Middle frontal gyrus (tissue), 1 donor: Measurements from ENCODE around the gene TMEM219.

Experiments
- DNase-seq: peaks from one replicate; pipeline ENCODE4 v3.0.0-alpha.2; 2015; ENCODE audit warnings: low spot score; ENCODE audit errors: extremely low spot score

TMEM219 gene

DNA sequence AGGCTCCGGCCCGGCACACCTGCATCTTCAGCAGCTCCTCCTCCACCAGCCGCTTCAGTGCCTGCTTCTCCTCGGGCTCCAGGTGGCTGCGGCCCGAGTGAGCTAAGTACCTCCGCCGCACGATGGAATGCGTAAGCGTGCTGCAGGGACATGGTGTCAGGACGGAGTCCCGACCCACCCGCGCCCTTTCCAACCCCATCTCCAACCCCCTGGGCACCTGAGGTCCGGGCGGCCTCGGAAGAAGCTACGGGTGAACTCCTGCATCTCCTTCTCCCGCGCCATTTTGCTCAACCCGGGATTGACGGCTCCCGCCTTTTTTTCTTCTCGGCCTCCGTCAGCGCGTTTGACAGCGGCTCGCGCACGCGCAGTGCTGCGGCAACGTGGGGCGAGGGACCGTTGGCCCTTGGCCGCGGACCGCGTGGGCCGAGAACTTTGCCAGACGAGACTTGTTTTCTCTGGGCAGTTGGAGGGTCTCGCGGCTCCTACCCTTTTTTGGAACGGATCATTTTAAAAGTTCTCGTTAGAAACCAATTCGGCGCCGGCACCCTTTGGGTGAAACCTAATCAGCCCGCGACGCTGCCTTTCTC lies 33.5 kb downstream of the TMEM219 start, which contains the start of gene HIRIP3:
HIRIP3 (minus strand) TSS at position 294 of the 587 bp plus-strand sequence; CDS start at position 282, 12 bp downstream.
- peak; percentile 84 for DNase-seq

DNA sequence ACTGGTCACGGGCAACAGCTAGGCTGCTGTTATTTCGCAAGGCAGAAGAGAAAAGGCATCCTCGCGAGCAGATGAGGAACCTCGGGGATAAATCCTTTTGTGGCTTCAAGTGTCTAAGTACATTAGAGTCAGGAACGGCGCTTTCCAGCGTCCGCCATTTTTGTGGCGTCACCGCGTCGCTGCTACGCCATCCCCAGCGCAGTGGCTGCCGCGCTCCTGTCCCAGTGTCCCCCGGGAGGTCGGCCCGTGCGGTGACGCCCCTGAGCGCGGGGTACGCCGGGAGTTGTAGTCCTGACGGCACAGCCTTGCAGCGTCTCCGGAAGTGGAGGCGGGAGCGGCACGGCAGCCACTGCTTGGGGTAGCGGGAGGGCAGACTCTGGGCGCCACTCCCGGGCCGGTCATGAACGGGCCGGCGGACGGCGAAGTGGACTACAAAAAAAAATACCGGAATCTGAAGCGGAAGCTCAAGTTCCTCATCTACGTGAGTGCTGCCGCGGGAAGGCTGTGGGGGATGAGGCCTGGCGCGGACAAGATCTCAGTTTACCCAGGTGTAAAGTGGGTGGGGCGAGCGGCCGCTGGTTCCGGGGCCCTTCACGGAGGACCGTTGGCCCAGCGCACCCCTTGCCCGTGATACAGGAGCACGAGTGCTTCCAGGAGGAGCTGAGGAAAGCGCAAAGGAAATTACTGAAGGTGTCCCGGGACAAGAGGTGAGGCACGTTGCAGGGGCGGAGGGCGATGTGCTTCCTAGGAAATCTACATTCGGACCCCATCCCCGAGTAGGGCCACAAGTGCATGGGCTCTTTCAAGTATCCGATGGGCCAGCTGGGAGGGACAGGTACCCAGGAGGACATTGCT lies 34.3 kb downstream of the TMEM219 start, which contains the start of gene INO80E:
INO80E (plus strand) TSS at position 331 of the 855 bp plus-strand sequence; CDS start at position 401, 70 bp downstream.
- peak; percentile 99 for DNase-seq

DNA sequence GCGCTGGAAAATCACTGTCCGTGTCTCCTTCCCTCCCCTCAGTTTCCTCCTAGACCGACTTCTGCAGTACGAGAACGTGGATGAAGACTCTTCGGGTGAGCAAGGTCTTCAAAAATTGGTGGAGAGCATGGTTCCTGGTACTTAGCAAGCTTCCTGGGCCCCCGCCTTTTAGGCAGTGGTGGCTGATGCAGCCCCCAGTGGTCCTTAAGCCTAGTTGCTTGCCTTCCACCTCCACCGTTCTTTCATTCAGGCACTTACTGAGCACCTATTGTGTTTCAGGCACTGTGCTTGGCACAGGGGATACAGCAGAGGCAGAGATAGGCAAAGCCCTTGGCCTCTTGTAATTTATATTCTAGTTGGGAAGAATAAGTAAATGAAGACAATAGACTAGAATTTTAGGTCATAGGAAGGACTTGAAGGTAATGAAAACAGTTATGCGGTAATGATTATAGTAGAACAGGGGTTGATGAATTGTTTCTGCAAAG lies 34.9 kb downstream of the TMEM219 start:
- no peak for DNase-seq

DNA sequence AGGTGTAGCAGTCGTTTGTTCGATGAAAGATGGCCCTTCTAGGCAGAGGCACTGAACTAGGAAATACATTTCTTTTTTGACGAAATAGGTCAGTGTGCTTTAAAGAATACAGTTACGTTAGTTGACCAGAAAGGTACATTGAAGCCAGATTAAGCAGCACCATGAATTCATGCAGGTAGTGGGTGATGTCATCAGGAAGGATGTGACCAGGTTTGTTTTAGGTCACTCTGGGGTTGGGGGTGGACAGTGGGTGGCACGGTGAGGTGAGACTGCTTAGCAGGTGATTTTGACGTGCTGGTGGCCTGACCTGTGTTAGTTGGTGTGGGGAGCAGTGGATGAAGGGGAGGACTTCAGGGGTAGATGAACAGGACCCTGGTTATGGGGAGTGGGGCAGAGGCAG lies 37.7 kb downstream of the TMEM219 start:
- DNase-seq, result no peak

DNA sequence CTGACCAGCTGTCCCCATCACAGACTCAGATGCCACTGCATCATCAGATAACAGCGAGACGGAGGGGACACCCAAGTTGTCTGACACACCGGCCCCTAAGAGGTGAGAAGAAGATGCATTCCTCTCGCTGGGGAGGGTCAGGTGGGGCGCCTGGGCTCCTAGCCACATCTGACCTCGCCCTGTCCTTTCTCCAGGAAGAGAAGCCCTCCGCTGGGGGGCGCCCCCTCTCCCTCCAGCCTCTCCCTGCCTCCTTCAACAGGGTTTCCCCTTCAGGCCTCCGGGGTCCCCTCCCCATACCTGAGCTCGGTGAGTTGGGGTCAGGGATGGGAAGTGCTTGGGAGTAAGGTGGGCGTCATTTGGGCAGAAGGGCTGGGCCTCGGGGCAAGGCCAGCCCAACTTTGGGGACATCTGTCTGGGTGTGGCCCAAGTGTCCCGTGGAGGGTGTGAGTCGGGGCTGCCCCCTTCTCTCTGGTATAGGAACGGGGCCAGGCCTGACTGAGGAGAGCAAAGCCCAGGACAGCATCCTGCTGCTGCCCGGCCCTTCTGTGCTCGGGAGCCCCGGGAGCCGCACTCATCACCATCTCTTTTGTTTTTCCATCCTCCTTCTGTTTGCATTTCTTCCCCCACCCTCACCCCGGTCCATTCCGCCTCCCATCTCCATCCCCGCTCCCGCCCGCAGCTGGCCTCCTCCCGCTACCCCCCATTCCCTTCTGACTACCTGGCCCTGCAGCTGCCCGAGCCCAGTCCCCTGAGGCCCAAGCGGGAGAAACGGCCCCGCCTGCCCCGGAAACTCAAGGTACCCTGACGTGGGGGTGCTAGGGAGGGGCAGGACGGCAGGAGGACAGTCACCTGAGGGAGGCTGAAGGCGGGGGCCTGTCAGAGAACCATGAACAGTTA lies 39.1 kb downstream of the TMEM219 start:
- DNase-seq, result no peak

DNA sequence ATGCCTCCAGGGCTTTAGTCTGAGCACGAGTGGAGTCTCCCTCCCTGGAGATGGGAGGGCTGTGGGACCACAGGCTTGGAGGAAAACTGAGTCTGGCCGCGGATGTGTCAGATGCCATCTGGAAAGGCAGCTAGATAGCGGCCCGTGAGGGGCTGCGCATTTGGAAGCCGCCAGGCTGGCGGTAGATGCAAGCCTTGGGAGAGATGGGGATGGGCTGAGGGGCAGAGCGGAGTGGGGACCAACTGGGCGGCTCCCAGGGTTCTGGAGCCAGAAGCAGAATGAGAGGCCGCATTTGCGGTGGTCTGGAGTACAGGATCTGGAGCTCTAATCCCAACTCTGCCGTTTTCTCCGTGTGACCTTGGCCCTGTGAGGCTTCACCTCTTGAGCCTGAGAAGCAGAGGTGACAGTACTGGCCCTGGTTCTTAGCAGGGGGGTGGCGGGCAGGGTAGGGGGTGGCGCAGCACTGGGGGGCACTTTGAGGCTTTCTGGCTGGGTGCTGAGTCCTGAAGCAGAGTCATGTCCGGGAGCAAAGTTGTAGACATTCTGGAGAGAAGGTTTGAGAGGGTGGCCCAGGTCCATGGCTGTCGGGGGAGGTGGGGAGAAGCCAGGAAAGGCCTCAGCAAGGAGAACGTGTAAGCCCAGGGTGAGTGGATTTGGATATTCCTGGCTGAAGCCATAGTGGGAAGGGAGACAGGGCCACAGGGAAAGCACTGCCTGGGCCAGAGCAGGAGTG lies 40.9 kb downstream of the TMEM219 start:
- no peak for DNase-seq

DNA sequence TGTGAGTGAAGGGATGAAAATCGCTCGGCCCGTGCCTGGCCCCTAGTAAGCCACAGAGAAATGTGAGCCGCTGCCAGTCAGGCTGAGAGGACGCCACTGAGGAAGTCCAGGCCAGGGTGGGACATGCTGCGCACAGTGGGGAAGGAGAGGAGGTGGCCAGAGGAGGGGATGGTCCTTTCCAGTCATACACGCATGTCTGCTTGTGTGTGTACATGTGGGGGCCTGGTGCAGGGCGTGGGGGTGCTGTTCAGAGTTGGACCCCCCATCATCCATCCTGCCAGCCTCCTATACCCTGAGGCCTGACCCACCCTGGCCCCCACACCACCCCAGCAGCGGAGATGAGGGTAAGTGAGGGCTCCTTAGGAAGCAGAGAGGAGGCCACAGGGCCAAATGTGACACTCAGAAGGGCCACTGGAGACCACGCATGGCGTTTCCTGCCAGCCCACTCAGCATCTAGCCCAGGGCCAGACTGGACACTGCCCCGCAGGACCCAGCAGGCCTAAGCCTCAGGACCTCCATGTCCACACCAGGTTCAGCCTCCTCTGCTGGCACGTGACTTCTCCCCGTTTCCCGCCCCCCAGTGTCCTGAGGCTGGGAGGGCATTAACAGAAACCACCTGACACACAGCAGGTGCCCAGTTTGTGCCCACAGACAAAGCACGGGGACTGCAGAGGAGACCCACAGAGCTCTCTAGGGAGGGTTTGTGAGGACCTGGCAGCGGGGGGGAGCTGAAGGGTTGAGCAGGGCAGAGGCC lies 42.0 kb downstream of the TMEM219 start:
- DNase-seq, result no peak

DNA sequence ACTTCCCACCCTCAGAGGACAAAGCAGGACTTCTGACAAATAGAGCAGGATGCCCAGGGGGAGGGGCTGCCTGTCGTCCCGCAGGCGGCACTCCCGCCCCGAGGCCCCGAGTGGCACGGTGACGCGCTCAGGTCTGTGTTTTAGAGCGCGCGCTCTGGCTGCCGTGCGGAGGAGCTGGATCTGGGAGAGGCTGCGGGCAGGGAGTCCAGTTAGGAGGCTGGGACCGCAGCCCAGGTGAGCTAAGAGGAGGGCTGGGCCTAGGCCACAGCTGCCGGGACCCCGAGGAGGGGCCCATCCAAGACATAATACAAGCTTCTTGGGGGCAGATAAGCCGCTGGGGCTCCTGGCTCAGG lies 42.5 kb downstream of the TMEM219 start:
- DNase-seq, result no peak

DNA sequence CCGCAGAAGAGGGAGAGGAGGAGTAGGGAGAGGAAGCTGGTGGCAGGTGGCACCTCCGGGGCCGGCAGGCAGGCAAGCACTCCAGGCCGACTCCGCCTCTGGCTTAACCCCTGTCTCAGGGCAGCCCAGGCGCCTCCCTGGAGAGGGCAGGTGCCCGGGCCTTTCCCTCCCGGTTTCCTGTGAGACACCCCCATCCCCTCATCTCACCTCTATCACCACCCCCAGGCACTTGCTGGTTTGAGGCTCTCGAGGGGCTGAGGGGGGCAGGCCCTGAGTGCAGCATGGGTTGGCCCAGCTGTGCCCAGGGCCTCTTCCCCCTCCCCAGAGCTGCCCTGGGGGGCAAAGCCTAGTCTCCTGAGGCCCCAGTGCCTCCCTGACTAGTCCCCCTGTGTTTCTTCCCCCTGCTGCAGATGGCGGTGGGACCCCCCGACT lies 42.9 kb downstream of the TMEM219 start:
- DNase-seq, result no peak

DNA sequence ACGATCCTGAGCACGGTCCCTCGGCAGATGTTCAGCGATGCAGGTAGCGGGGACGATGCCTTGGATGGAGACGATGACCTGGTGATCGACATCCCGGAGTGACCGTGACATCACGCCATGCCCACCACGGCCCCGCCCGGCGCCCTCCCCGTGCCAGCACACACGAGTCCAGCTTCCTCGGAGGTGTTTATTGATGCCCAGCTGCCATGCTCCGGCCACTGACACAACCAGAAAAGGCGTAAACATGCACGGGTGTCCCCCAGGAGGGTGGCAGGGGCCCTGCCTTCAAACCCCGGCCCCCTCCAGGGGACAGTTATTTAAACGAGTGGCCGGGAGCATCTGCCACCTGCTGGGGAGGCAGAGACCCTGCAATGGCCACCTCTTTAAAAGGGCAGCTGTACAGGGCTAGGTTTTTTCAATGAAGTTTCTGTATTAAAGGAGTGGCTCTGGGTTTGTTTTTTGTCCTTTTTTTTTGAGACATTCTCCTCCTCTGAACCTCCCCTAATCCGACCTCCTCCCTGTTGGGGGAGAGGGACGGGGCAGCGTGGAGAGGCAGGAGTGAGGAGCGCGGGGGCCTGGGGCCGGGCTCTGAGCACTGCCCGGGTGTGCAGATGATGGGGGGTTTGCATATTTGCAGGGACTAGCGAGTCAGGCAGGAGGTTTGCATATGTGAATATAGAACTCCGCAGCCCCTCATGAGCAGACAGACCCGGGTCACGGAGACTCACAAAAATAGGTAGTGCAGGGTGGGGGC lies 43.6 kb downstream of the TMEM219 start:
- no peak for DNase-seq

DNA sequence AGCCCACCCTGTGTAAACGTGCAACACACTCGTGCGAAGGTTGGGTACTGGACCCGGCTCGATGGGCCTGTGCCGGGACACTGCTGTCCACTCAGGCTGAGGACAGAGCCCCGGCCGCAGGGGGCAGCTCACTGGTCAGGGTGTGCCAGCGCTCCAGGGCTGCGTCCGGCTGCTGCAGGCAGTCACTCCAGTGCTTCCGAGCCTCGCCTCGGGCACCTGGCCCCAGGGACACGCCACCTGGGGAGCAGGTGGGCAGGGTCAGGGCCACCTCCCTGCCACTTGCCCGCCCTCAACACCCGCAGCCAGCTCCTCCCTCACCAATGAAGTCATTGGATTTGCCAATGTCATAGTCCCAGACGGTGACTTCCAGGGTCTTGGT lies 44.2 kb downstream of the TMEM219 start:
- no peak for DNase-seq

DNA sequence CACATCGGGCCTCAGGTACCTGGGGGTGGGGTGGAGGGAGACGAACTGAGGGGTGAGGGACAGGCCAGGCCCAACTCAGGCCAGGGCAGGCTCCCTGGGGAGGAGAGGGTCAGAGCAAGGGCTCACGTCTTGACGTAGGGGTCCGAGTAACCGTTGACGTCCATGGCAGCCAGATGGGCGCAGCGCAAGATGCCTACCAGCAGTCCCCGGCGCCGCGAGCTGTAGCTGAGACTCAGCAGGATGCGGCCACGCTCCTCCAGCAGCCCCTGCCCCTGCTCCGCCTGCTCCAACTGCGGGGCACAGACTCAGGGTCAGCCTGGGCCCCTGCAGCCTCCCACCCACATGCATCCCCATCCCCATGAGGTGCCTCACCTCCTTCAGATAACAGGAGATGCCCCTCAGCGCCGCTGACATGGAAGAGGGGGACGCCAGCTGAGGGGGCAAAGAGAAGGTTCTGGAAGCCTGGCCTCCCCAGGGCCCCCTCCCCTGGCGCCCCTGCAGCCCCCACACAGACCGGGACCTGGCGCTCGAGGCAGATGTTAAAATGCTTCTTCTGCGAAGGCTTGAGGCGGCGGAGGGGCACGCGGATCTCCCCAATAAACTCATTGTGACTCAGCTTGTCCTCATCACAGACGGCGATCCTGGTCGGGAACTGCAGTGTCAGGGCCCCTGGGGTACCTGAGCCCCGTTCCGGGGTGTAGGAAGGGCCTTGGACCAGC lies 44.9 kb downstream of the TMEM219 start:
- no peak for DNase-seq

DNA sequence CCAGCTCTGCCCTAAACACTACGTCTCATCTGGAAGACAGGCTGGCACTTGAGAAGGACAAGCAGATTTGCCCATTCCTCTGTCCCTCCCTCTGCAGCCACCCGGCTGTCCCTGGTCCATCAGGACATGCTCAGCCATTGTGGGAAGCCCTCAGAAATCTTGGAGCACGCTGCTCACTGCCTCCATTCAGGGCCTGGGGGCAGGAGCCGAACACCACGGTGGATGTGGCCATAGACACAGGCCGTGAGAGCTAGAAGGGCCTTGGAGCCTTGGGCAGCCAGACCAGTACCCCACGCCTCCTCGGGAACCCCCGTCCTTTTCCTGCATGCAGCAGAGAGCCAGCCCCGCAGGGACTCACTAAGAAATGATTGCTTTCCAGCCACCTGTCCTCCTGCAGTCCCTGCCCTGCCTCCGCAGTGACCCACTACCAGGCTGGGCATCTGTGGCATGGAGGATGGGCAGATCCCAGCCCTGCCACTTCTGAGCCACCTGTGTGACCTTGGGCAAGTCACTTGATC lies 45.6 kb downstream of the TMEM219 start:
- DNase-seq, result no peak

DNA sequence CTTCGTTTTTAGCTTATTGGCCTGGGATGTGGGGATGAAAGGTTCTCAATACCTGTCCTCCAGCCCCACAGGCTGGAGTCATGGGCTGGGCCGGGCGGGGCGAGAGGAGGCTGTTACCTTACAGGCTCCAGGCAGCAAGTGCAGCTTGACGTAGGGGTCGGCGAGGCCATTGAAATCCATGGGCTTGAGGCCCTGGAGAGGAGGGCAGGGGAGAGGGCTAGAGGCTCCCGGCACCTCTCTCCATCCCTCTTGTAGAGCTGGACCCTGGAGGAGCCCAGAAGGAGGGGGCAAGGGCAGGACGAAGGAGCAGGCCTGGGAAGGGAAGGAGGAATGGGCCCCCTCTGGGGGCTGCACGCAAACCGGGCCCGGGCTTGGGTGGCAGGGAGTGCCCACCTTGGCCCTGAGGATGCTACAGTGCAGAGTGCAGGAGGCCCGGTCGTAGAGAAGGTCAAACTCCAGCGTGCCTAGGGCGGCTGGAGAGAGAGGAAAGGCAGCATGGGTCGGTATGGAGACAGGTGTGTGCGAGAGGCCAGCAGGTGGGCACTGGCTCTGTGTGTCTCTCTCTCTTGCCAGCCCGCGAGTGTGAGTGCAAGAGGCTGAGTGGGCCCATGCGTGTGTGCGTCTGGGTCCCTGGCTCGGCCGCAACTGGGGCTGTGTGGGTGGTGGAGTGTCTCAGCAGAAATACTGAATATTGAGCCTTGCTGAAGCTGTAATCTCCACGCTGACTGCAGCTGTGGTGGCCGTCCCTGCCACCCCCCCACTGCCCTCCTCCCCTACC lies 47.4 kb downstream of the TMEM219 start:
- DNase-seq, result no peak

DNA sequence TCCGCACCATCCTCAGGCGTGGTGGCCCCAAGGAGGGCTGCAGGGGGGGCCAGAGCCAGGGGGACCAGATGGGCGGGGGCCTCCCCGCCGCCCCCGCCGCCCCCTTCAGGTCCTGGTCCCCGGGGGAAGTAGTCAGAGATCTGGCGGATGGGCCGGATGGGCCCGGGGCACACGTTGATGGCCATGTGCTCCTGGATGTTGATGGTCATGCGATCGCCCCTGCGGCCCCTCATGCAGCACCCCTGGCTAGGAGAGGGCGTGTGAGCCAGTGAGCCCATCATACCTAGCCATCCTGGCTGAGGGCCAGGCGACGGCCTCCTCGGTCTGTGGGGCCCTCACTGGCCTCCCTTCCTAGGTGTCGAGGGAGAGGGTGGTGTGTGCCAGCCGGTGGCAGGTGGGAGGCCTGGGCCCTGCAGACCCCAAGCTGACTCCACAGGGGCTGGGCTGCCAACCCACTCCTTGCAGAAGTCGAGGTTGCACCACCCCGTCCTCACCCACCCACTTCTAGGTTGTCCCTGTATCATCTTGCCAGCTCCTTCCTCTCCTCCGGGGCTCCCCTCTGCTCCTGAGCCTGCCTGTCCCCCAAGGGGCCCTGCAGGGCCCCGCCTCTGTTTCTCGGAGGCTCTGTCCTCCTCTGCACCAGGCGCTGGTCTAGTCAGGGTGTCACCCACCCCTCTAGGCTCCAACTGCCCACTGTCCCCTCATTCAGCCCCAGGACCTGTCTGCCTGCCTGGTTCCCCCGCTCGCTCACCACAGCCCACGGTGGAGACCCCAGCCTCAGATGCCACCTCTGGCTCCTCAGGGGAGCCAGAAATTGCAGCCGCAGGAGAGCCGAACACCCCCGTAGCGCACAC lies 48.3 kb downstream of the TMEM219 start:
- no peak for DNase-seq

DNA sequence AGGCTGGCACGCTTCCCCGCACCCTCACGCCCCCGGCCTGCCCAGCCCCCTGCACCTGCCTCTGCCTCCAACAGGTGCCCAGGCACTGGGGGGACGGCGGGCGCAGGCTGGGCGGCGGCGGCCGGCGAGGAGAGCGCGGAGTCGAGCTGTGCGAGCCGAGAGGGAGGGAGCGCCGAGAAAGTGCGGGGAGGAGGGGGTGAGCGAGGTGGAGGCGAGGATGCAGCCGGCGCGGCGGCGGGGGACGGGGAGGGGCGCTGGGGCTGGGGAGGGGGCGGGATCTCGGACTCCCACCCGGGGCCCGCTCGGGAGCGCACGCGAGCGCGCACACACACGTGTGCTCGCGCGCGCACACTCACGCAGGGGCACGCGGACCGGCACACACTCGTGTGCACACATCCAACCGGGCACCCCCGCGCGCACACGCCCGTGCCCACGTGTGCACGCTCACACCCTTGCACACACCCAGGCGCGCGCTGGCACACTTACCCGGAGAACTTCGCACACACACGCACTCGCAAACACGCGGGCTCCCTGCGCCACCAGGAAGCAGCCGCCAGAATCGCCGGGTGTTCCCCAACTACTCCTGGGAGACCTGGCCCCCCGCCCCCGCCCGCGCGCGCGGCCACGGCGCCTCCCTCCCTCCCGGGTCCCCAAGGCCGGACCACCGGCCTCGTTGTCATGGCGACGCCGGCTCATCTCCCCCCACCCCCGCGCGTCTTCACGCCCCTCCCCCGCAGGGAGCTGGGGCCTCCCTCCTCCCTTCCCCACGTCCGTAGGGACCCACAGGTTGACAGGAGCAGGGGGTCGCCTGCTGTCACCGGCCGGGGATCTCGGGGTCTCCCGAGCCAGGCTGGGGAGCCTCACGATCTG lies 49.2 kb downstream of the TMEM219 start, which contains the start of gene DOC2A:
DOC2A (minus strand) TSS at position 184 of the 870 bp plus-strand sequence. CDS start 805 bp downstream, outside the sequence.
- DNase-seq, result no peak
